Endothelial cell (in vitro differentiated cells): ENCODE results near the gene ITGA3. TPM values are rescaled to one million over a fixed set of nuclear protein-coding genes. Genes with fewer than 3 reads are reported as not detected.

Experiments used
- DNase-seq: peaks from one replicate; pipeline ENCODE4 v3.0.0; 2021; ENCODE audit warnings: low spot score
- H3K27ac Mint-ChIP-seq: one replicate; pipeline ENCODE4 v1.8.0; 2021; ENCODE audit warnings: mixed read lengths, inconsistent platforms; ENCODE audit not compliant: unreplicated experiment
- H3K27me3 Mint-ChIP-seq: one replicate; pipeline ENCODE4 v1.8.0; 2021; ENCODE audit warnings: mild to moderate bottlenecking, moderate library complexity, mixed read lengths, inconsistent platforms; ENCODE audit not compliant: unreplicated experiment
- H3K36me3 Mint-ChIP-seq: one replicate; pipeline ENCODE4 v1.8.0; 2021; ENCODE audit warnings: mild to moderate bottlenecking, low read depth, mixed read lengths, inconsistent platforms; ENCODE audit not compliant: unreplicated experiment
- H3K4me1 Mint-ChIP-seq: one replicate; pipeline ENCODE4 v1.8.0; 2021; ENCODE audit warnings: mild to moderate bottlenecking, mixed read lengths, inconsistent platforms; ENCODE audit not compliant: unreplicated experiment
- H3K4me3 Mint-ChIP-seq: one replicate; pipeline ENCODE4 v1.8.0; 2021; ENCODE audit warnings: mild to moderate bottlenecking, mixed read lengths, inconsistent platforms; ENCODE audit not compliant: unreplicated experiment
- H3K9me3 Mint-ChIP-seq: one replicate; pipeline ENCODE4 v1.8.0; 2021; ENCODE audit warnings: mixed read lengths, inconsistent platforms; ENCODE audit not compliant: unreplicated experiment
- total RNA-seq: library from RNA; stranded (reverse); fragmentation: NEBNext Ultra II Directional; extraction: Animal tissue kit (Norgen Biotek cat#: 25700); gene quantifications from one replicate; pipeline ENCODE4 v1.2.1, GENCODE V29; 2021; ENCODE audit not compliant: unreplicated experiment
- TF ChIP-seq, protein P1 (sequence below): fragments of 200-600 bp; sonication (generic); IDR thresholded peaks from one replicate; pipeline ENCODE4 v1.5.0; 2021; ENCODE audit warnings: antibody characterized with exemption; ENCODE audit not compliant: unreplicated experiment

Gene ITGA3
- total RNA-seq, 1 donor from 2014 or later: 5.0 TPM

DNA sequence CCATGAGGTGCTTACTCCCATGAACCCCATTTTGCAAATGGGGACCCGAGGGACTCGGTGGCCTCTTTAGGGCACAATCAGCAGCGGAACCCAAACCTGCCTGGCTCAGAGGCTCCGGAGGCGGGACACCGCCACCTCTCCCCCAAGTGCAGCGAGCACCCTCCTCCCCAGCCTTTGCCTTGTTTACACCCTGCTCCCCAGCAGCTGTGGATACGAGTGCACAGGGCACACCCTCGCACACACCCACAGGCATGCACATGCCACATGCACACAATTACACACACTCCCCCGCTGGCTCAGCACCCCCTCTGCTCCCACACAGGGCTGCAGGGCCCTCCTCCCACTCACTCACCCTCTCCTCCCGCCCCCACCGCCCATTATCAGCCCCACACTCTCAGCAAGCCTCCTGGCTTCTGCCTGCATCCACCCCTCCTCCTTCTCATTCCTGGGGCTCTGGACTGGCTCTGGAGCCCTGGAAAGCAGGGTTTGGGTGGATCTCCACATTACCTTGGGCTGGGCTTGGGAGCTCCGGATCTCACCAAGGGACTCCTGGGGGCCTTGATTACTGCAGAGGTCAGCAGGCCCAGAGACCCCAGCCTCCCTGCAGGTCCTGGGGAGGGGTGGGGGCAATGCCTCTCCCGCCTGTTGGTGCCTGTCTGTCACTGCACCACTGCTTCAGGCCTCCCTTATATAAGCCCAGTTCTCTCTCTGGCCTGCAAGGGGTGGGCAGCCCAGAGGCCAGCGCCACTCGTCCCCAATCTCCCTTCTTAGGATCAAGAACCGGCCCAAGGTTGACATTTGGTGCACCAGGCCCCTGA, 45.6 kb downstream of the ITGA3 start:
- H3K4me3 Mint-ChIP-seq: no peak overlapping the region
- peaks cover 7% of the 10 kb centered on the region for H3K27me3 Mint-ChIP-seq
- TF ChIP-seq, protein P1, sequence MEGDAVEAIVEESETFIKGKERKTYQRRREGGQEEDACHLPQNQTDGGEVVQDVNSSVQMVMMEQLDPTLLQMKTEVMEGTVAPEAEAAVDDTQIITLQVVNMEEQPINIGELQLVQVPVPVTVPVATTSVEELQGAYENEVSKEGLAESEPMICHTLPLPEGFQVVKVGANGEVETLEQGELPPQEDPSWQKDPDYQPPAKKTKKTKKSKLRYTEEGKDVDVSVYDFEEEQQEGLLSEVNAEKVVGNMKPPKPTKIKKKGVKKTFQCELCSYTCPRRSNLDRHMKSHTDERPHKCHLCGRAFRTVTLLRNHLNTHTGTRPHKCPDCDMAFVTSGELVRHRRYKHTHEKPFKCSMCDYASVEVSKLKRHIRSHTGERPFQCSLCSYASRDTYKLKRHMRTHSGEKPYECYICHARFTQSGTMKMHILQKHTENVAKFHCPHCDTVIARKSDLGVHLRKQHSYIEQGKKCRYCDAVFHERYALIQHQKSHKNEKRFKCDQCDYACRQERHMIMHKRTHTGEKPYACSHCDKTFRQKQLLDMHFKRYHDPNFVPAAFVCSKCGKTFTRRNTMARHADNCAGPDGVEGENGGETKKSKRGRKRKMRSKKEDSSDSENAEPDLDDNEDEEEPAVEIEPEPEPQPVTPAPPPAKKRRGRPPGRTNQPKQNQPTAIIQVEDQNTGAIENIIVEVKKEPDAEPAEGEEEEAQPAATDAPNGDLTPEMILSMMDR: no peak
- H3K36me3 Mint-ChIP-seq: peaks cover 27% of the 10 kb centered on the region
- H3K27ac Mint-ChIP-seq: no peak overlapping the region
- no peak for DNase-seq
- H3K4me1 Mint-ChIP-seq: no peaks in the 10 kb centered on the region
- H3K9me3 Mint-ChIP-seq: no peaks in the 10 kb centered on the region

- Mint-ChIP-seq H3K36me3 (peaks cover 35% of the 10 kb centered on the region), H3K9me3 (no peaks in the 10 kb centered on the region), H3K27me3 (peaks cover 6% of the 10 kb centered on the region), H3K4me1 (no peaks in the 10 kb centered on the region), H3K27ac (no peak overlapping the region), H3K4me3 (no peak overlapping the region)
- no peak for DNase-seq
- TF ChIP-seq, protein P1: no peak
These were observed 46.5 kb downstream of the ITGA3 start for GRCh38 chr17:50102164-50102991.

DNA sequence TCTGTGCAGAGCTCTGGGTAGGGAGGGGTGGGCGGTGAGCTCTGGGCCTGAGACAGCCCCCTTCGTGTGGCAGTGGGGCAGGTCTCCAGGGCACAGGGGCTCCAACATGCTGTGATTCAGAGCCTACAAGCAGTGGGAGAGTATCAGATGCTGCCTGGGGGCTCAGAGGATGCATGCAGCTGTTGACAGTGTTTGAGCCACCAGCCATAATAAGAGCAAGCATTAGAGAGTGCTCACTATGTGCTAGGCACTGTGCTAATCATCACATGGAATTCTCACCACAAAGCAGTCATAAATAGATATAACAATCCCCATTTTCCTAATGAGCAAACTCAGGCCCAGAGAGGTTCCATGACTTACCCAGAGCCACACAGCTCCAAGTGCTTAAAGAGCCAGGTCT, 47.3 kb downstream of the ITGA3 start:
- no peak overlapping the region for H3K27ac Mint-ChIP-seq

GRCh38 chr17:50103941-50104340, 48.0 kb downstream of the ITGA3 start:
- Mint-ChIP-seq H3K27ac (no peak overlapping the region), H3K9me3 (no peaks in the 10 kb centered on the region), H3K27me3 (peaks cover 4% of the 10 kb centered on the region), H3K4me3 (no peak overlapping the region), H3K4me1 (no peaks in the 10 kb centered on the region), H3K36me3 (peaks cover 32% of the 10 kb centered on the region)
- TF ChIP-seq, protein P1: no peak
- DNase-seq: no peak

More for the DNA sequence above, 47.3 kb downstream of the ITGA3 start:
- Mint-ChIP-seq H3K4me3 (no peak overlapping the region), H3K27me3 (peaks cover 6% of the 10 kb centered on the region), H3K36me3 (peaks cover 33% of the 10 kb centered on the region), H3K4me1 (no peaks in the 10 kb centered on the region), H3K9me3 (no peaks in the 10 kb centered on the region)
- DNase-seq: no peak
- TF ChIP-seq, protein P1: no peak
